Measurements from ENCODE around the gene XNDC1N.
"Not testable (repeated sequence)": the region's sequence is repeated elsewhere in the genome, so short reads cannot be mapped to it uniquely, and the experiment has no call there.

DNA sequence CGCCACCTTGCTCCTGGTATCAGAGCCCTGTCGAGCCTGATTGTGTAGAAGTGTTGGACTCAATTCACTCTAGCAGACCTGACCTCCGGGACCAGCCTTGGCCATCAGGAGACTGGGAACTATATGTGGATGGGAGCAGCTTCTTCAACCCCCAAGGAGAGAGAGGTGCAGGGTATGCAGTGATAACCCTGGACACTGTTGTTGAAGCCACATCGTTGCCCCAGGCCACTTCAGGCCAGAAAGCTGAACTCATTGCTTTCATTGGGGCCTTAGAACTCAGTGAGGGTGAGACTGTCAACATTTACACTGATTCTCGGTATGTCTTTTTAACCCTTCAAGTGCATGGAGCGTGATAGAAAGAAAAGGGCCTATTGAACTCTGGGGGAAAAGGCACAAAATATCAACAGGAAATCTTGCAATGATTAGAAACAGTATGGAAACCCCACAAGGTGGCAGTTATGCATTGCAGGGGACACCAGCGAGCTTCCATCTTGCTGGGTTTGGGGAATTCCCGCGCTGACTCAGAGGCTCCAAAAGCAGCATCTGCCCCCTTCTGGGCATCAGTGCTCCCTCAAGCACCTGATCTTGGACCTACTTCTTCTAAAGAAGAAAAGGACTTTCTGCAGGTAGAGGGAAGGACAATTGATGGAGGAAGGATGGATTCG is 16.9 kb downstream of the XNDC1N start:
- TF ChIP-seq POLR2A (IDR thresholded peaks at IDR 0.05; ENCODE audit: low read length) = not testable (repeated sequence)
- TF ChIP-seq, protein P1, sequence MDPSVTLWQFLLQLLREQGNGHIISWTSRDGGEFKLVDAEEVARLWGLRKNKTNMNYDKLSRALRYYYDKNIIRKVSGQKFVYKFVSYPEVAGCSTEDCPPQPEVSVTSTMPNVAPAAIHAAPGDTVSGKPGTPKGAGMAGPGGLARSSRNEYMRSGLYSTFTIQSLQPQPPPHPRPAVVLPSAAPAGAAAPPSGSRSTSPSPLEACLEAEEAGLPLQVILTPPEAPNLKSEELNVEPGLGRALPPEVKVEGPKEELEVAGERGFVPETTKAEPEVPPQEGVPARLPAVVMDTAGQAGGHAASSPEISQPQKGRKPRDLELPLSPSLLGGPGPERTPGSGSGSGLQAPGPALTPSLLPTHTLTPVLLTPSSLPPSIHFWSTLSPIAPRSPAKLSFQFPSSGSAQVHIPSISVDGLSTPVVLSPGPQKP (IDR thresholded peaks at IDR 0.05; ENCODE audit: low read depth, low read length) = not testable (repeated sequence)

Data from A549 (cell line).